BJ (cell line): ENCODE measurements around the gene ZNF184. TPM values are rescaled to one million over a fixed set of nuclear protein-coding genes. Genes with fewer than 3 reads are reported as not detected.

Experiments used
- CTCF ChIA-PET: fragments of 350-600 bp; formaldehyde crosslinking; extraction: SDS; loops from one replicate; lab custom pipeline; 2021; ENCODE audit warnings: antibody characterized with exemption, inconsistent platforms; lab: Yijun Ruan, JAX
- POLR2A ChIA-PET: fragments of 300-600 bp; sonication (Branson Sonifier 250); formaldehyde crosslinking; extraction: SDS; loops from one replicate; lab custom pipeline; 2021; ENCODE audit warnings: antibody characterized with exemption; lab: Charles Lee
- DNase-seq: peaks from one replicate; pipeline ENCODE4 v3.0.0-alpha.2; 2011; ENCODE audit warnings: low read depth
- H3K27me3 ChIP-seq: 2 replicates; pipeline ENCODE4 v1.6.0; 2011; ENCODE audit warnings: low read length; ENCODE audit not compliant: control insufficient read depth, insufficient read depth
- H3K36me3 ChIP-seq: 2 replicates; pipeline ENCODE4 v1.5.1; 2011; ENCODE audit warnings: low read length; ENCODE audit not compliant: control insufficient read depth, insufficient read depth
- H3K4me3 ChIP-seq: 2 replicates; pipeline ENCODE4 v1.5.1; 2011; ENCODE audit warnings: low read depth, mild to moderate bottlenecking, control low read depth, low read length
- CTCF ChIP-seq: IDR thresholded peaks from 2 replicates; pipeline ENCODE4 v1.5.1; 2011; ENCODE audit warnings: low read depth, mild to moderate bottlenecking, control low read depth, inconsistent platforms, low read length, moderate library complexity; ENCODE audit not compliant: insufficient read depth
- polyA plus RNA-seq: library from polyadenylated mRNA; depleted of rRNA; stranded (reverse); fragments of >200 nt; gene quantifications from 2 replicates; pipeline ENCODE4 v1.2.3, GENCODE V29; 2011

The ZNF184 gene
- polyA plus RNA-seq, 1 experiment, result 1.8 TPM

GRCh38 chr6:27476090-27476489, 3.2 kb upstream of the ZNF184 start:
- H3K4me3 ChIP-seq, result no peak overlapping the region
- TF ChIP-seq CTCF, result no peak
- ChIA-PET POLR2A (no interaction called here), CTCF (no interaction called here)
- H3K36me3 ChIP-seq, result no peaks in the 10 kb centered on the region
- no peak for DNase-seq
- H3K27me3 ChIP-seq, result no peaks in the 10 kb centered on the region

- Histone ChIP-seq H3K36me3 (no peaks in the 10 kb centered on the region), H3K4me3 (no peak overlapping the region), H3K27me3 (no peaks in the 10 kb centered on the region)
- no peak for TF ChIP-seq CTCF
- ChIA-PET CTCF (interaction anchor here (1.1 kb wide), 1 partner anchor 937 kb away, joined by 3 read pairs; no protein-coding TSS in a partner anchor), POLR2A (no interaction called here)
- no peak for DNase-seq
These were observed 1.8 kb upstream of the ZNF184 start for GRCh38 chr6:27474672-27475071.

GRCh38 chr6:27474172-27474465, 1.2 kb upstream of the ZNF184 start:
- ChIA-PET CTCF (interaction anchor here (0.7 to 1.1 kb wide), 2 partner anchors 189 to 937 kb away, joined by 3 read pairs; no protein-coding TSS in a partner anchor), POLR2A (no interaction called here)
- DNase-seq, result no peak
- no peak for TF ChIP-seq CTCF
- Histone ChIP-seq H3K27me3 (no peaks in the 10 kb centered on the region), H3K36me3 (no peaks in the 10 kb centered on the region), H3K4me3 (no peak overlapping the region)

- DNase-seq, result no peak
These were observed 706 bp downstream of the ZNF184 start for GRCh38 chr6:27472182-27472616.

More at GRCh38 chr6:27472182-27472616, 706 bp downstream of the ZNF184 start:
- ChIA-PET CTCF (interaction anchor here (0.6 to 1.8 kb wide), 3 partner anchors 24 to 386 kb away, joined by 3 read pairs; no protein-coding TSS in a partner anchor), POLR2A (interaction anchor here (0.6 kb wide), 1 partner anchor 1115 kb away, joined by 3 read pairs; a partner anchor contains a TSS)
- Histone ChIP-seq H3K36me3 (no peaks in the 10 kb centered on the region), H3K4me3 (peak overlapping the region; percentile 66), H3K27me3 (no peaks in the 10 kb centered on the region)
- TF ChIP-seq CTCF, result 0 out of 2 replicates have a peak, but pooled peaks have one; percentile 1
